Sigmoid colon (tissue), 4 donors: ENCODE results near the gene ZXDC.

Experiments
- CTCF ChIP-seq, 4 experiments: fragments of 450-650 bp in 3 of 4; fragments of 200-600 bp in 1 of 4; IDR thresholded peaks; one replicate each; pipeline ENCODE4 v1.5.1; 2016 to 2019; ENCODE audit warnings: antibody characterized with exemption in 4 of 4, mild to moderate bottlenecking in 3 of 4, moderate library complexity in 2 of 4
- EP300 ChIP-seq, 4 donors: sonication (generic); formaldehyde crosslinking; IDR thresholded peaks; one replicate each; pipeline ENCODE4 v1.6.1; 2017; ENCODE audit warnings: antibody characterized with exemption in 4 of 4
- POLR2A ChIP-seq, 2 donors: fragments of 450-650 bp; IDR thresholded peaks; one replicate each; pipeline ENCODE4 v1.6.1; 2016; ENCODE audit warnings: antibody characterized with exemption in 2 of 2, mild to moderate bottlenecking in 2 of 2, moderate library complexity in 2 of 2
- POLR2AphosphoS5 ChIP-seq, 4 donors: sonication (generic); formaldehyde crosslinking; IDR thresholded peaks; one replicate each; pipeline ENCODE4 v1.6.1; 2017; ENCODE audit warnings: antibody characterized with exemption in 4 of 4

- TF ChIP-seq CTCF (IDR thresholded peaks at IDR 0.05), result no peak
- TF ChIP-seq POLR2AphosphoS5 (IDR thresholded peaks at IDR 0.05), result no peak
- TF ChIP-seq EP300 (IDR thresholded peaks at IDR 0.05), result no peak
- TF ChIP-seq POLR2A (IDR thresholded peaks at IDR 0.05), result no peak
Observed at GRCh38 chr3:126417515-126417914, 58.2 kb downstream of the ZXDC start.
